Measurements from ENCODE around the gene CES4A.

DNA sequence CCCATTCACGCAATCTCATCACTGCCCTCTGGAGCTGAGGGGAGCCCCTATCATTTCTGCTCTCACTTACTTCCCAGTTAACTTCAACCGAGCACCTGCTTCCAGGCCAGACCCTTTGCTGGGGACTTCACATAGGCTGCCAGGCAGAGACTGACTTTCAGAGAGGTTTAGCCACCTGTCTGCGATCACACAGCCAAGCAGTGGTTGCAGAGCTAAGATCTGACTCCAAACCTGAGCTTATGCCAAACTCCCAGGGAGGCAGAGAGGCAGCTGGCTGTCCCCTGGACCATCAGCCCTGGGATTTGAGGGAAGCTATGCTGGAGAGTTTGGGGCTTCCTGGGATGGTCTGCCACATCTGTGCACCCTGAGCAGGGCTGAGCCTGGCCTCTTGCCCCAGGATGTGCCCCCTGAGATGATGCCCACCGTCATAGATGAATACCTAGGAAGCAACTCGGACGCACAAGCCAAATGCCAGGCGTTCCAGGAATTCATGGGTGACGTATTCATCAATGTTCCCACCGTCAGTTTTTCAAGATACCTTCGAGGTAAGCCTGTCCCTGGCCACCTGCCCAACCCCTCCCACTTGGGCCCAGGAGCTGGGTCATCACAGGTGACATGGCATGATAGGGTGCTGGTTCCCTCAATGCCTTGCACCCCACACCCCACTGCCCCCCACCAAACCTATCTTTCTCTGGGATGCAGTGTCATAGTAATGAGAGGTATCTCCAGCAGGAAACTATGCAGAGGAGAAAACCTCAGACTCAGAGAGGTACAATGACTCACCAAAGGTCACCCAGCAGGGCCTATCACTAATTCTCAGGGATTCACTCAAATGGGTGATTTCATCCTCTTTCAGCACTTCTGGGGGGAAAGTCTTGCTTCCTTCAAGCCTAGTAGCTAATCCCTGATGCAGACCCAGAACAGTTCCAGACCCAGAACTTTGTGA, 17.3 kb upstream of the CES4A start:
- TF ChIP-seq, protein P1, sequence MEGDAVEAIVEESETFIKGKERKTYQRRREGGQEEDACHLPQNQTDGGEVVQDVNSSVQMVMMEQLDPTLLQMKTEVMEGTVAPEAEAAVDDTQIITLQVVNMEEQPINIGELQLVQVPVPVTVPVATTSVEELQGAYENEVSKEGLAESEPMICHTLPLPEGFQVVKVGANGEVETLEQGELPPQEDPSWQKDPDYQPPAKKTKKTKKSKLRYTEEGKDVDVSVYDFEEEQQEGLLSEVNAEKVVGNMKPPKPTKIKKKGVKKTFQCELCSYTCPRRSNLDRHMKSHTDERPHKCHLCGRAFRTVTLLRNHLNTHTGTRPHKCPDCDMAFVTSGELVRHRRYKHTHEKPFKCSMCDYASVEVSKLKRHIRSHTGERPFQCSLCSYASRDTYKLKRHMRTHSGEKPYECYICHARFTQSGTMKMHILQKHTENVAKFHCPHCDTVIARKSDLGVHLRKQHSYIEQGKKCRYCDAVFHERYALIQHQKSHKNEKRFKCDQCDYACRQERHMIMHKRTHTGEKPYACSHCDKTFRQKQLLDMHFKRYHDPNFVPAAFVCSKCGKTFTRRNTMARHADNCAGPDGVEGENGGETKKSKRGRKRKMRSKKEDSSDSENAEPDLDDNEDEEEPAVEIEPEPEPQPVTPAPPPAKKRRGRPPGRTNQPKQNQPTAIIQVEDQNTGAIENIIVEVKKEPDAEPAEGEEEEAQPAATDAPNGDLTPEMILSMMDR (conservative IDR thresholded peaks at IDR 0.05 in 1 of 2, IDR thresholded peaks at IDR 0.05 in 1 of 2; ENCODE audit: low read depth in 1 of 2, low read length in 2 of 2) = no peak
- TF ChIP-seq EZH2 (IDR thresholded peaks at IDR 0.05; ENCODE audit: low read length, missing control alignments) = no peak

Data from fibroblast of lung (primary cell).